Activated B cell treated with CpG ODN at 0.5 μM for 24 hours (primary cell): ENCODE data around the gene S100A12. TPM values are rescaled to one million over a fixed set of nuclear protein-coding genes. Genes with fewer than 3 reads are reported as not detected.

Source experiments
- ATAC-seq: fragments of 200-7000 bp; cut with Tn5 transposase; one replicate; pipeline ENCODE4 v1.10.0; 2021; ENCODE audit warnings: low read depth, mild to moderate bottlenecking, moderate library complexity
- CTCF ChIA-PET: fragments of 350-600 bp; sonication (Branson Sonifier 250); formaldehyde crosslinking; loops from one replicate; lab custom pipeline; 2021; ENCODE audit warnings: antibody characterized with exemption; lab: Charles Lee
- POLR2A ChIA-PET: fragments of 350-600 bp; sonication (Branson Sonifier 250); formaldehyde crosslinking; loops from one replicate; lab custom pipeline; 2021; ENCODE audit warnings: antibody characterized with exemption; lab: Charles Lee
- DNase-seq: peaks from one replicate; pipeline ENCODE4 v3.0.0; 2022
- H3K27ac Mint-ChIP-seq: one replicate; pipeline ENCODE4 v1.8.0; 2020; ENCODE audit warnings: mixed read lengths
- H3K27me3 Mint-ChIP-seq: one replicate; pipeline ENCODE4 v1.8.0; 2021; ENCODE audit warnings: mixed read lengths
- H3K36me3 Mint-ChIP-seq: one replicate; pipeline ENCODE4 v1.8.0; 2021; ENCODE audit warnings: low read depth, mixed read lengths
- H3K4me1 Mint-ChIP-seq: one replicate; pipeline ENCODE4 v1.8.0; 2021; ENCODE audit warnings: mixed read lengths
- H3K4me3 Mint-ChIP-seq: one replicate; pipeline ENCODE4 v1.8.0; 2020; ENCODE audit warnings: mild to moderate bottlenecking, mixed read lengths
- H3K9me3 Mint-ChIP-seq: one replicate; pipeline ENCODE4 v1.8.0; 2020; ENCODE audit warnings: mixed read lengths
- CTCF ChIP-seq: fragments of 200-600 bp; IDR thresholded peaks from one replicate; pipeline ENCODE4 v1.8.0; 2022; ENCODE audit warnings: antibody characterized with exemption, mild to moderate bottlenecking
- intact Hi-C: fragments of 100-400 bp; cut with micrococcal nuclease; formaldehyde crosslinking; loops from one replicate; pipeline ENCODE4 v1.15.1; 2024
- total RNA-seq: library from RNA; stranded (reverse); gene quantifications from 2 replicates; pipeline ENCODE4 v1.2.3, GENCODE V29; 2022

The S100A12 gene
- total RNA-seq, 1 donor from 2014 or later: not detected

DNA sequence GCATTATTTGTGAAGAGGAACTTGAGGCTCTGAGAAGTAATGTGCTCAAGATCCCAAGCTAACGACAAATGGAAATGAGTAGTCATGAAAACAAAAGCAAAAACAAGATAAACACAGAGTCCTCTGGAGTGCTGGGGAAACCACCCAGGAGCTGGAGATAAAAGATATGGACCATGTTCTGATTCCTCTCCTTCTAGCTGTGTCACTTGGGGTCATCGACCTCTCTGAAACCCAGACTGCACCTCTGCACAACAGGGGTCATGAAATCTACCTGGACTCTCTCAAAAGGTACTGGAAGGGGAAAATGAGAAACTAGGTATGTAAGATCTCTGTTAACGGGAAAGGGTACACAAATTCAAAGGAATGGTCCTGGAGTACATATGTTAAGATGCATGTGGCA is 33.2 kb downstream of the S100A12 start:
- DNase-seq (no peak), ATAC-seq (no peak)
- H3K36me3 Mint-ChIP-seq: no peaks in the 10 kb centered on the region
- intact Hi-C loops: no loop called here
- H3K27ac Mint-ChIP-seq: no peak overlapping the region
- no peak for TF ChIP-seq CTCF
- ChIA-PET POLR2A (no interaction called here), CTCF (no interaction called here)
- no peak overlapping the region for H3K4me3 Mint-ChIP-seq
- peaks cover 42% of the 10 kb centered on the region for H3K27me3 Mint-ChIP-seq
- H3K4me1 Mint-ChIP-seq: peaks cover 21% of the 10 kb centered on the region
- H3K9me3 Mint-ChIP-seq: no peaks in the 10 kb centered on the region

GRCh38 chr1:153341431-153341934 is 33.9 kb downstream of the S100A12 start:
- H3K27ac Mint-ChIP-seq: no peak overlapping the region
- no peak for TF ChIP-seq CTCF
- peaks cover 18% of the 10 kb centered on the region for H3K4me1 Mint-ChIP-seq
- no peaks in the 10 kb centered on the region for H3K9me3 Mint-ChIP-seq
- H3K36me3 Mint-ChIP-seq: no peaks in the 10 kb centered on the region
- ATAC-seq: no peak
- POLR2A ChIA-PET: no interaction called here
- intact Hi-C loops: no loop called here
- DNase-seq: no peak
- CTCF ChIA-PET: no interaction called here
- H3K27me3 Mint-ChIP-seq: peaks cover 42% of the 10 kb centered on the region
- no peak overlapping the region for H3K4me3 Mint-ChIP-seq

DNA sequence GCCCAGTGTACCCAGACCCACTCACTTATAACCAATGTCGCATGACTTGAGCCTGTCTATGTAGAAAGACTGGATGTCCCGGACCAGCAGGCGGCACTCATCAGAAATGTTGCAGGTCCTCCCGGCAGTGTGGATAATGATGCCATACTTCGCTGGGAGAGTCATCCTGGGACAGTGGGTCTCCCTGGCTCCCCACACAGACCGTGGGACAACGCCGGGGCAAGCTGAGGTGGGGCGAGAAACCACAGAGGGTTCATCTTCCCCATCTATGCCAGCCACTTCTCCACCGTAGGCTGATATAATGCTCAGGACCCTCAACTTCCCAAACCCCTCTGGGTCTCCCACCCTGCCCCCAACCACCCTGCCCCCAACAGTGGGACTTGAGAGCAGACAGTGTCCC is 35.1 kb downstream of the S100A12 start:
- Mint-ChIP-seq H3K27ac (no peak overlapping the region), H3K36me3 (no peaks in the 10 kb centered on the region), H3K9me3 (no peaks in the 10 kb centered on the region), H3K4me3 (no peak overlapping the region), H3K4me1 (peaks cover 7% of the 10 kb centered on the region), H3K27me3 (peaks cover 41% of the 10 kb centered on the region)
- no peak for TF ChIP-seq CTCF
- DNase-seq (no peak), ATAC-seq (no peak)
- ChIA-PET CTCF (no interaction called here), POLR2A (no interaction called here)
- intact Hi-C loops: no loop called here

DNA sequence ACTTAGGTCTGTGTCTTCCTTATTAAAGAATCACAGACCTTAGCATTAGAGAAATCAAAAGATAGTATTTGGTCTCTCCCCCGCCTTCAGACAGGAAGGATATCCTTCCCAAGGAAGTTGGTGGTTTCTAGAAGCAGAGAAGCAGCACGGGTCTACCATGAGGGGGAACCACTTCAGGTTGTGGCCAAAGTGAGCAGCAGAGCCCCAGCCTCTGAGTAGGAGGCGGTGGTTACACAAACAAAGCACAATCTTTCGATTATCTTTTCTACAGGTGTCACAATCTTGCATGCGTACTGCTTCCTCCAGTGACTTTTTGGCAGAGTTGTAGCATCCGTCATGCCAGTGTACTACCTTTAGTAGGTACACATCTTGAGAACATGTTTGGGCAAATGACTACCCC is 35.6 kb downstream of the S100A12 start:
- DNase-seq (no peak), ATAC-seq (no peak)
- intact Hi-C loops: no loop called here
- Mint-ChIP-seq H3K27me3 (peaks cover 41% of the 10 kb centered on the region), H3K4me3 (no peak overlapping the region), H3K9me3 (no peaks in the 10 kb centered on the region), H3K36me3 (no peaks in the 10 kb centered on the region), H3K4me1 (peaks cover 3% of the 10 kb centered on the region), H3K27ac (no peak overlapping the region)
- TF ChIP-seq CTCF: no peak
- ChIA-PET CTCF (no interaction called here), POLR2A (no interaction called here)

GRCh38 chr1:153337980-153338853 is 37.2 kb downstream of the S100A12 start:
- Mint-ChIP-seq H3K4me1 (no peaks in the 10 kb centered on the region), H3K27me3 (peaks cover 36% of the 10 kb centered on the region), H3K9me3 (peaks cover 2% of the 10 kb centered on the region), H3K4me3 (no peak overlapping the region), H3K27ac (no peak overlapping the region), H3K36me3 (no peaks in the 10 kb centered on the region)
- CTCF ChIA-PET: no interaction called here
- ATAC-seq (no peak), DNase-seq (no peak)
- POLR2A ChIA-PET: no interaction called here
- TF ChIP-seq CTCF: no peak
- intact Hi-C loops: no loop called here
